Dendritic cell treated with granulocyte-macrophage colony-stimulating factor and Interleukin-4, amounts not matched to agents 40 ng/mL and 50 ng/mL, for 4 days (primary cell): ENCODE results near the gene PXDC1.

Experiments
- H3K27ac Mint-ChIP-seq: one replicate; pipeline ENCODE4 v1.8.0; 2022; ENCODE audit warnings: mild to moderate bottlenecking, mixed read lengths
- H3K27me3 Mint-ChIP-seq: one replicate; pipeline ENCODE4 v1.8.0; 2022; ENCODE audit warnings: mild to moderate bottlenecking, mixed read lengths
- H3K36me3 Mint-ChIP-seq: one replicate; pipeline ENCODE4 v1.8.0; 2022; ENCODE audit warnings: low read depth, mixed read lengths
- H3K4me1 Mint-ChIP-seq: one replicate; pipeline ENCODE4 v1.8.0; 2022; ENCODE audit warnings: low read depth, mixed read lengths
- H3K4me3 Mint-ChIP-seq: one replicate; pipeline ENCODE4 v1.8.0; 2022; ENCODE audit warnings: mild to moderate bottlenecking, moderate library complexity, mixed read lengths
- H3K9me3 Mint-ChIP-seq: one replicate; pipeline ENCODE4 v1.8.0; 2022; ENCODE audit warnings: mixed read lengths
- intact Hi-C: fragments of 100-400 bp; cut with micrococcal nuclease; formaldehyde crosslinking; loops from one replicate; pipeline ENCODE4 v1.15.0; 2022

PXDC1 gene

GRCh38 chr6:3789018-3789895 is 37.7 kb upstream of the PXDC1 start:
- peaks cover 35% of the 10 kb centered on the region for H3K4me1 Mint-ChIP-seq
- no peak overlapping the region for H3K27ac Mint-ChIP-seq
- no peak overlapping the region for H3K4me3 Mint-ChIP-seq
- H3K36me3 Mint-ChIP-seq, result no peaks in the 10 kb centered on the region
- no peaks in the 10 kb centered on the region for H3K9me3 Mint-ChIP-seq
- intact Hi-C loops, result no loop called here
- H3K27me3 Mint-ChIP-seq, result peaks cover 2% of the 10 kb centered on the region

- no peak overlapping the region for H3K4me3 Mint-ChIP-seq
- no peak overlapping the region for H3K27ac Mint-ChIP-seq
- intact Hi-C loops, result no loop called here
- no peaks in the 10 kb centered on the region for H3K9me3 Mint-ChIP-seq
- no peaks in the 10 kb centered on the region for H3K36me3 Mint-ChIP-seq
- peaks cover 2% of the 10 kb centered on the region for H3K27me3 Mint-ChIP-seq
- peaks cover 27% of the 10 kb centered on the region for H3K4me1 Mint-ChIP-seq
Observed at GRCh38 chr6:3788408-3789017, 37.0 kb upstream of the PXDC1 start.

- H3K36me3 Mint-ChIP-seq, result no peaks in the 10 kb centered on the region
- no peaks in the 10 kb centered on the region for H3K9me3 Mint-ChIP-seq
- no peak overlapping the region for H3K4me3 Mint-ChIP-seq
- peaks cover 11% of the 10 kb centered on the region for H3K4me1 Mint-ChIP-seq
- H3K27ac Mint-ChIP-seq, result no peak overlapping the region
- H3K27me3 Mint-ChIP-seq, result peaks cover 6% of the 10 kb centered on the region
- intact Hi-C loops, result no loop called here
Observed at GRCh38 chr6:3786141-3786540, 34.6 kb upstream of the PXDC1 start.

DNA sequence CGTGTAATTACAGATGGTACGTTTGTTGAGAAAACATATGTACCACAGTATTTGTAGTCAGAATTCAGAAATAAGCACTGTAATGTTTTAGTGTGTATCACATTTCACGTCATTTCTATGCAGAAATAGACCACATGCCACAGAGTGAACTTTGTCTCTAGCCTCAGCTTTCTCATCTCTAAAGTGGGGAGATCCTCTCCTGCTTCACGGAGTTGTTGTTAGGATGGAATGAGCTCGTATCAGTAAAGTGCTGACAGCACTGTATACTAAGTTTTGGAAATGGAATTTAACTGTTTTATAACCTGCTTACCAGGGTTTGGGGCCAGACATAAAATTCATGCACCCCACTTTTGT is 34.2 kb upstream of the PXDC1 start:
- H3K36me3 Mint-ChIP-seq, result no peaks in the 10 kb centered on the region
- H3K27me3 Mint-ChIP-seq, result peaks cover 9% of the 10 kb centered on the region
- H3K4me1 Mint-ChIP-seq, result peaks cover 7% of the 10 kb centered on the region
- no peaks in the 10 kb centered on the region for H3K9me3 Mint-ChIP-seq
- intact Hi-C loops, result no loop called here
- H3K27ac Mint-ChIP-seq, result no peak overlapping the region
- no peak overlapping the region for H3K4me3 Mint-ChIP-seq

DNA sequence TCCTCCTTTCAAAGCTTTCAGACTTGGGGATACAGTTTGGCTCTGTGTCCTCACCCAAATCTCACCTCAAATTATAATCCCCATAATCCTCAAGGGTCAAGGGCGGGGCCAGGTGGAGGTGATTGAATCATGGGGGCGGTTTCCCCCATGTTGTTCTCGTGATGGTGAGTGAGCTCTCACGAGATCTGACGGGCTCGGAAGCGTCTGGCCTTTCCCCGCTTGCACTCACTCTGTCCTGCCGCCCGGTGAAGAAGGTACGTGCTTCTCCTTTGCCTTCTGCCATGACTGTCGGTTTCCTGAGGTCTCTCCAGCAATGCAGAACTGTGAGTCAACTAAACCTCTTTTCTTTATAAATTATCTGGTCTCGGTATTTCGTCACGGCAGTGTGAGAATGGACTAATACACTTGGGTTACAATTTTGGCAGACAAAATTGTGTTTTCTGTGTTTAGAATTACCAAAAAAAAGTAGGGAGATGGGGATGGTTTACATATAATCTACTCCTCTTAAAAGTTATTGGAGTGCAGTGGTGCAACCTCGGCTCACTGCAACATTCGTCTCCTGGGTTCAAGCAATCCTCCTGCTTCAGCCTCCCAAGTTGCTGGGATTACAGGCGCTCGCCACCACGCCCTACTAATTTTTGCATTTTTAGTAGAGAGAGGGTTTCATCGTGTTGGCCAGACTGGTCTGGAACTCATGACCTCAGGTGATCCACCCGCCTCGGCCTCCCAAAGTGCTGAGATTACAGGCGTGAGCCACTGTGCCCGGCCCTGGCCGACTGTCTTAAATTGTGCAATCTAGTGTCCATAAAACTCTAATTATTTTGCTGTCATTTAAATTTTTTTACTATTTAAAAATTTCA is 33.6 kb upstream of the PXDC1 start:
- H3K9me3 Mint-ChIP-seq, result no peaks in the 10 kb centered on the region
- peaks cover 6% of the 10 kb centered on the region for H3K4me1 Mint-ChIP-seq
- no peak overlapping the region for H3K4me3 Mint-ChIP-seq
- H3K36me3 Mint-ChIP-seq, result no peaks in the 10 kb centered on the region
- intact Hi-C loops, result no loop called here
- H3K27ac Mint-ChIP-seq, result no peak overlapping the region
- peaks cover 9% of the 10 kb centered on the region for H3K27me3 Mint-ChIP-seq

DNA sequence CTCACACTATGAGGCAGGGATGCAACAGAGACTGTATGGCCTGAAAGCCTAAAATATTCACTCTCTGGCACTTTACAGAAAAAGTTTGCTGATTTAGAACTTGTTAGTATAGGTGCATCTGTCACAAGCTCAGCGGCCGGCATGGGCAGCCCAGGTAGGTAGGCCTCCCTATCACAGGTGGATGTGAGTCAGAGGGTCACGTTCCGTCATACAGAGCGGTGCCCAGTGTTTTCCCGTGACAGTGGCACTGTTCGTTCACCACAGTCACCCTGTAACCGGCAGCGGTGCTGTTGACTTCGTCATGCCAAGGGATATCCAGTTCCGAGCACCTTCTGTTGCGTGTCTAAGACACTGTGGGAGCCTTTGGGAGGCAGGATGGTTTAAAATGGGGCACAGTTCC is 32.9 kb upstream of the PXDC1 start:
- Mint-ChIP-seq H3K4me3 (no peak overlapping the region), H3K27ac (no peak overlapping the region)
- intact Hi-C loops, result no loop called here

GRCh38 chr6:3782876-3783832 is 31.6 kb upstream of the PXDC1 start:
- Mint-ChIP-seq H3K27ac (no peak overlapping the region), H3K4me1 (no peaks in the 10 kb centered on the region), H3K27me3 (peaks cover 9% of the 10 kb centered on the region), H3K36me3 (no peaks in the 10 kb centered on the region), H3K4me3 (no peak overlapping the region), H3K9me3 (no peaks in the 10 kb centered on the region)
- intact Hi-C loops, result no loop called here

More for the DNA sequence above, 32.9 kb upstream of the PXDC1 start:
- Mint-ChIP-seq H3K36me3 (no peaks in the 10 kb centered on the region), H3K27me3 (peaks cover 9% of the 10 kb centered on the region), H3K9me3 (no peaks in the 10 kb centered on the region), H3K4me1 (no peaks in the 10 kb centered on the region)

GRCh38 chr6:3781504-3781903 is 30.0 kb upstream of the PXDC1 start:
- no peaks in the 10 kb centered on the region for H3K36me3 Mint-ChIP-seq
- no peaks in the 10 kb centered on the region for H3K9me3 Mint-ChIP-seq
- no peak overlapping the region for H3K27ac Mint-ChIP-seq
- H3K27me3 Mint-ChIP-seq, result peaks cover 13% of the 10 kb centered on the region
- H3K4me1 Mint-ChIP-seq, result no peaks in the 10 kb centered on the region
- H3K4me3 Mint-ChIP-seq, result no peak overlapping the region
- intact Hi-C loops, result no loop called here

GRCh38 chr6:3779574-3779849 is 28.0 kb upstream of the PXDC1 start:
- no peaks in the 10 kb centered on the region for H3K9me3 Mint-ChIP-seq
- H3K27me3 Mint-ChIP-seq, result peaks cover 13% of the 10 kb centered on the region
- H3K4me1 Mint-ChIP-seq, result no peaks in the 10 kb centered on the region
- intact Hi-C loops, result no loop called here
- no peaks in the 10 kb centered on the region for H3K36me3 Mint-ChIP-seq
- no peak overlapping the region for H3K27ac Mint-ChIP-seq
- no peak overlapping the region for H3K4me3 Mint-ChIP-seq

GRCh38 chr6:3778701-3779573 is 27.4 kb upstream of the PXDC1 start:
- no peaks in the 10 kb centered on the region for H3K9me3 Mint-ChIP-seq
- H3K4me3 Mint-ChIP-seq, result no peak overlapping the region
- H3K36me3 Mint-ChIP-seq, result no peaks in the 10 kb centered on the region
- intact Hi-C loops, result no loop called here
- H3K27me3 Mint-ChIP-seq, result peaks cover 13% of the 10 kb centered on the region
- no peak overlapping the region for H3K27ac Mint-ChIP-seq
- no peaks in the 10 kb centered on the region for H3K4me1 Mint-ChIP-seq

- H3K36me3 Mint-ChIP-seq, result no peaks in the 10 kb centered on the region
- intact Hi-C loops, result no loop called here
- H3K9me3 Mint-ChIP-seq, result no peaks in the 10 kb centered on the region
- no peak overlapping the region for H3K27ac Mint-ChIP-seq
- no peaks in the 10 kb centered on the region for H3K4me1 Mint-ChIP-seq
- H3K27me3 Mint-ChIP-seq, result peaks cover 10% of the 10 kb centered on the region
- no peak overlapping the region for H3K4me3 Mint-ChIP-seq
Observed at GRCh38 chr6:3777730-3778461, 26.4 kb upstream of the PXDC1 start.

DNA sequence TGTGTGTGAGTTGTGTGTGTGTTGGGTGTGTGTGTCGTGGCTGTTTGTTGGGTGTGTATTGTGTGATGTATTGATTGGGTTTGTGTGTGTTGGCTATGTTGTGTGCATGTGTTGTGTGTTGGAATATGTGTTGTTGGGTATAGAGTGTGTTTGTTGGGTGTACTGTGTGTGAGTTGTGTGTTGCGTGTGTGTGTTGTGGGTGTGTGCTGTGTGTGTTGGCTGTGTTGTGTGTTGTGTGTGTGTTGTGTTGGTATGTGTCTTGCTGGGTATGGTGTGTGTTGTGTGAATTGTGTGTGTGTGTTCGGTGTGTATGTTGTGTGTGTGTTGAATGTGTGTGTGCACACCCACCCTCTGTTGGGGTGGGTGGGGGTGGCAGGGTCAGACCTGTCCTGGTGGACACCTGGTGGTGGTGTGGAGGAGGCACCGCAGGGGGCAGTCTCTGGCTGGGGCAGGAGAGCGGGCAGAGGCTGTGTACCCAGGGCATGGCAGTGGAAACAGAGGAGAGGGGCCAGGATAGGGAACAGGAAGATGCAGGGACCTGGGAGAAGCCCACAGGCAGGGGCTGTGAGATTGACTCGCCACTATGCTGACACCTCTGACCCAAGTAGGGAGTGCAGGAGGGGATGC is 25.5 kb upstream of the PXDC1 start:
- no peak overlapping the region for H3K27ac Mint-ChIP-seq
- H3K9me3 Mint-ChIP-seq, result no peaks in the 10 kb centered on the region
- peaks cover 11% of the 10 kb centered on the region for H3K27me3 Mint-ChIP-seq
- intact Hi-C loops, result no loop called here
- no peaks in the 10 kb centered on the region for H3K4me1 Mint-ChIP-seq
- no peak overlapping the region for H3K4me3 Mint-ChIP-seq
- H3K36me3 Mint-ChIP-seq, result no peaks in the 10 kb centered on the region
